ENCODE data around the gene JAZF1. TPM values are rescaled to one million over a fixed set of nuclear protein-coding genes. Genes with fewer than 3 reads are reported as not detected.
A peak's percentile ranks its signal among the peaks of the same experiment; 100 is the strongest.

The JAZF1 gene
- total and polyA plus RNA-seq, 10 of the 15 experiments (the other 5 are each of a cell fraction or from before 2014, with no cell fraction given), result 0.04 to 0.82 (median 0.15) TPM; not detected in 3

GRCh38 chr7:27925573-27926201 lies 254.9 kb downstream of the JAZF1 start:
- H3K4me1 ChIP-seq (ENCODE audit: control insufficient read depth, insufficient read depth, low read length), result peaks cover 7% of the 10 kb centered on the region
- ChIA-PET CTCF (interaction anchor here (1.0 to 2.9 kb wide), 3 partner anchors 11 to 771 kb away, joined by 3 to 19 read pairs (median 4); no protein-coding TSS in a partner anchor), SMC1A (ENCODE audit: uncharacterized antibody, unreplicated experiment) (interaction anchor here (0.9 to 1.3 kb wide), 3 partner anchors 94 to 187 kb away, joined by 3 read pairs; no protein-coding TSS in a partner anchor), POLR2A (no interaction called here), RAD21 (ENCODE audit: unreplicated experiment) (interaction anchor here (0.5 to 1.5 kb wide), 3 partner anchors 43 to 730 kb away, joined by 3 to 4 read pairs (median 3); no protein-coding TSS in a partner anchor)
- ATAC-seq (peak; percentile 92), DNase-seq (ENCODE audit: low read depth, low spot score) (no peak), FAIRE-seq (no peak)
- H3K27ac ChIP-seq (ENCODE audit: control insufficient read depth, insufficient read depth), result no peak overlapping the region
- BruUV-seq (replicated peaks), result no TSS peak
- H3K36me3 ChIP-seq (ENCODE audit: control insufficient read depth in 2 of 2, insufficient read depth in 2 of 2, low read length in 1 of 2), result no peaks in the 10 kb centered on the region
- H2AFZ ChIP-seq (ENCODE audit: control insufficient read depth, low read depth, low read length), result no peak overlapping the region
- in situ Hi-C loops (cut with MboI) (no loop called here), intact Hi-C loops (cut with micrococcal nuclease; ENCODE audit: unreplicated experiment) (no loop called here)
- no peaks in the 10 kb centered on the region for H3K27me3 ChIP-seq (replicated peaks in 1 of 2; ENCODE audit: control insufficient read depth in 2 of 2, insufficient read depth in 2 of 2, low read length in 1 of 2)
- no peak overlapping the region for H3K4me3 ChIP-seq
- H3K4me2 ChIP-seq (ENCODE audit: control insufficient read depth, insufficient read depth), result no peak overlapping the region
- H3K9me3 ChIP-seq (replicated peaks; ENCODE audit: control insufficient read depth, insufficient read depth, low read length), result no peaks in the 10 kb centered on the region
- no peaks in the 10 kb centered on the region for H3K79me2 ChIP-seq (ENCODE audit: control insufficient read depth, insufficient read depth, low read length)
- no peaks in the 10 kb centered on the region for H4K20me1 ChIP-seq (ENCODE audit: control insufficient read depth, insufficient read depth)
- H3K9ac ChIP-seq (ENCODE audit: control insufficient read depth, insufficient read depth, low read length), result no peak overlapping the region
- 46% methylated on average over 6 of the region's 6 CpGs for WGBS (ENCODE audit: insufficient coverage, insufficient replicate concordance, low lambda C conversion rate, missing lambda C conversion rate)
- TF ChIP-seq PML (IDR thresholded peaks at IDR 0.05; ENCODE audit: low read length), result no peak
- no peak for TF ChIP-seq FOXM1 (IDR thresholded peaks at IDR 0.05; ENCODE audit: low read depth, low read length)
- no peak for TF ChIP-seq MEF2A (IDR thresholded peaks at IDR 0.05; ENCODE audit: insufficient read depth, low read depth, low read length)
- peak; percentile 83; the same call in 2 of the 3 replicates for TF ChIP-seq POU2F2 (IDR thresholded peaks at IDR 0.05; ENCODE audit: borderline replicate concordance, low read depth, low read length)
- TF ChIP-seq, protein P1, sequence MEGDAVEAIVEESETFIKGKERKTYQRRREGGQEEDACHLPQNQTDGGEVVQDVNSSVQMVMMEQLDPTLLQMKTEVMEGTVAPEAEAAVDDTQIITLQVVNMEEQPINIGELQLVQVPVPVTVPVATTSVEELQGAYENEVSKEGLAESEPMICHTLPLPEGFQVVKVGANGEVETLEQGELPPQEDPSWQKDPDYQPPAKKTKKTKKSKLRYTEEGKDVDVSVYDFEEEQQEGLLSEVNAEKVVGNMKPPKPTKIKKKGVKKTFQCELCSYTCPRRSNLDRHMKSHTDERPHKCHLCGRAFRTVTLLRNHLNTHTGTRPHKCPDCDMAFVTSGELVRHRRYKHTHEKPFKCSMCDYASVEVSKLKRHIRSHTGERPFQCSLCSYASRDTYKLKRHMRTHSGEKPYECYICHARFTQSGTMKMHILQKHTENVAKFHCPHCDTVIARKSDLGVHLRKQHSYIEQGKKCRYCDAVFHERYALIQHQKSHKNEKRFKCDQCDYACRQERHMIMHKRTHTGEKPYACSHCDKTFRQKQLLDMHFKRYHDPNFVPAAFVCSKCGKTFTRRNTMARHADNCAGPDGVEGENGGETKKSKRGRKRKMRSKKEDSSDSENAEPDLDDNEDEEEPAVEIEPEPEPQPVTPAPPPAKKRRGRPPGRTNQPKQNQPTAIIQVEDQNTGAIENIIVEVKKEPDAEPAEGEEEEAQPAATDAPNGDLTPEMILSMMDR (IDR thresholded peaks at IDR 0.05 in 2 of 3, conservative IDR thresholded peaks at IDR 0.05 in 1 of 3; ENCODE audit: control insufficient read depth in 2 of 3, extremely low read depth in 1 of 3, insufficient read depth in 1 of 3, low read depth in 3 of 3, low read length in 3 of 3), result no peak
- TF ChIP-seq KLF5 (IDR thresholded peaks at IDR 0.05; ENCODE audit: partially characterized antibody), result no peak
- no peak for TF ChIP-seq NFIC (IDR thresholded peaks at IDR 0.05; ENCODE audit: low read depth, low read length)
- TF ChIP-seq PAX5 (IDR thresholded peaks at IDR 0.05; ENCODE audit: borderline replicate concordance, low read depth, low read length), result peak; percentile 53; the same call in 1 of the 2 replicates
- TF ChIP-seq CREB1 (IDR thresholded peaks at IDR 0.05; ENCODE audit: low read depth), result no peak
- no peak for TF ChIP-seq NBN (IDR thresholded peaks at IDR 0.05)
- TF ChIP-seq SREBF2 (IDR thresholded peaks at IDR 0.05; ENCODE audit: low read length), result no peak
- TF ChIP-seq HSF1 (IDR thresholded peaks at IDR 0.05; ENCODE audit: low read depth, low read length), result no peak
- TF ChIP-seq EED (IDR thresholded peaks at IDR 0.05; ENCODE audit: low read depth), result no peak
- TF ChIP-seq FOS (IDR thresholded peaks at IDR 0.05; ENCODE audit: borderline replicate concordance, extremely low read depth, insufficient read length), result no peak
- no peak for TF ChIP-seq MEF2B (IDR thresholded peaks at IDR 0.05; ENCODE audit: partially characterized antibody, poor library complexity, severe bottlenecking)
- no peak for TF ChIP-seq ZBED1 (IDR thresholded peaks at IDR 0.05; ENCODE audit: borderline replicate concordance)
- TF ChIP-seq USF2 (IDR thresholded peaks at IDR 0.05; ENCODE audit: borderline replicate concordance, low read depth, low read length), result no peak
- TF ChIP-seq SP1 (IDR thresholded peaks at IDR 0.05; ENCODE audit: low read depth, low read length), result no peak
- no peak for TF ChIP-seq FOXK2 (IDR thresholded peaks at IDR 0.05)
- no peak for TF ChIP-seq SIX5 (IDR thresholded peaks at IDR 0.05; ENCODE audit: low read depth, low read length, severe bottlenecking)
- TF ChIP-seq BHLHE40 (IDR thresholded peaks at IDR 0.05; ENCODE audit: borderline replicate concordance in 1 of 2, low read depth in 2 of 2, low read length in 1 of 2), result no peak
- peak; percentile 53; the same call in 1 of the 2 replicates for TF ChIP-seq RUNX3 (IDR thresholded peaks at IDR 0.05; ENCODE audit: low read length)
